ENCODE results near the gene ZC3H7B.
"Not testable (repeated sequence)": the region's sequence is repeated elsewhere in the genome, so short reads cannot be mapped to it uniquely, and the experiment has no call there.

Gene ZC3H7B, protein sequence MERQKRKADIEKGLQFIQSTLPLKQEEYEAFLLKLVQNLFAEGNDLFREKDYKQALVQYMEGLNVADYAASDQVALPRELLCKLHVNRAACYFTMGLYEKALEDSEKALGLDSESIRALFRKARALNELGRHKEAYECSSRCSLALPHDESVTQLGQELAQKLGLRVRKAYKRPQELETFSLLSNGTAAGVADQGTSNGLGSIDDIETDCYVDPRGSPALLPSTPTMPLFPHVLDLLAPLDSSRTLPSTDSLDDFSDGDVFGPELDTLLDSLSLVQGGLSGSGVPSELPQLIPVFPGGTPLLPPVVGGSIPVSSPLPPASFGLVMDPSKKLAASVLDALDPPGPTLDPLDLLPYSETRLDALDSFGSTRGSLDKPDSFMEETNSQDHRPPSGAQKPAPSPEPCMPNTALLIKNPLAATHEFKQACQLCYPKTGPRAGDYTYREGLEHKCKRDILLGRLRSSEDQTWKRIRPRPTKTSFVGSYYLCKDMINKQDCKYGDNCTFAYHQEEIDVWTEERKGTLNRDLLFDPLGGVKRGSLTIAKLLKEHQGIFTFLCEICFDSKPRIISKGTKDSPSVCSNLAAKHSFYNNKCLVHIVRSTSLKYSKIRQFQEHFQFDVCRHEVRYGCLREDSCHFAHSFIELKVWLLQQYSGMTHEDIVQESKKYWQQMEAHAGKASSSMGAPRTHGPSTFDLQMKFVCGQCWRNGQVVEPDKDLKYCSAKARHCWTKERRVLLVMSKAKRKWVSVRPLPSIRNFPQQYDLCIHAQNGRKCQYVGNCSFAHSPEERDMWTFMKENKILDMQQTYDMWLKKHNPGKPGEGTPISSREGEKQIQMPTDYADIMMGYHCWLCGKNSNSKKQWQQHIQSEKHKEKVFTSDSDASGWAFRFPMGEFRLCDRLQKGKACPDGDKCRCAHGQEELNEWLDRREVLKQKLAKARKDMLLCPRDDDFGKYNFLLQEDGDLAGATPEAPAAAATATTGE

DNA sequence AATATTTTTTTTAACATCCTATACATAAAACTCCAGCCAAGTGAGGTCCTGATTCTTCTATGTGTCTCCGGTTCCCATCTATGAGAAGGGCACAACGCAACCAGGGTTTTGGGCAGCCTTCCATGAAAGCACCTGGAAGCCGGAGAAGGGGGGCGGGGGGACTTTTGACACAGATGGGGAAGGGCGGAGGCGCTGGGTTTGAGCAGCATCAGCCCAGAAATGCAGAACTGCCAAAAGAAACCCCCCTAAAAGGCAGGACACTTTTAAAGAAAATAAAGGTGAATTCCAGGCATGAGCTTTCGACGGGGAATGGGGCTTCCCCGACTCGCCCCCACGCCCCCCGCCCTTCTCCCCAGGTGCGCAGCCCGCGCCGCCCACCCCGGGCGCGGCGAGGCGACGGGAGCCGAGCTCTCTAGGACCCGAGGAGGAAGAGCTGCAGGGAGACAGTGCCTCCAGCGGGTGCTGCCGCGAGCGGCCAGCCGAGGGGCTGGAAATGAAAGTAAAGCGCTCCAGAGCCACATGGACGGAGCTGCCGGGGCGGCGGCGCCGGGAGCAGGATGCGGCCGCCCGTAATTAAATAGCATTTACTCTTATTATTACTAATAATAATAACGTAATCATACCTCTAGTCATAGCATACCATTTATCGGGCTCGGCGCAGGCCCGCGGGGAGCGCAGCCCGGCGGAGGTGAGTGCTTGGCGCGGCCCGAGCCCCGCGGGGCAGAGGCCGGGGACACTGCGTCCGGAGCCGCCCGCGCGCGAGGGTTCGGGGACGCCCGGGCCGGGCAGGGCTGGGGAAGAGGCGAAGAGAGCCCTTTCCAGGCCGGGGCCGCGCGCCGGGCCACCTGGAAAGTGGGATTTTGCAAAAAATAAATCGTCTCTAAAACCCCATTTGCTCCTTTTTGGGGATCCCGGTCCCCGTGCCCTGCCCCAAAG lies at the start of gene ZC3H7B:
Gene ZC3H7B, plus strand, starts transcription at position 441 of the 936 bp plus-strand sequence. CDS start 19,136 bp downstream, outside the sequence.
- no peak for FAIRE-seq
- peak; percentile 41 for TF ChIP-seq CTCF (IDR thresholded peaks at IDR 0.05; ENCODE audit: insufficient read depth, missing control alignments)
- DNase-seq (ENCODE audit: insufficient read length, low spot score) = peak; percentile 66

GRCh38 chr22:41252365-41252764 lies 49.0 kb upstream of the ZC3H7B start:
- DNase-seq (ENCODE audit: insufficient read length, low spot score) (no peak), FAIRE-seq (no peak)
- no peak for TF ChIP-seq CTCF (IDR thresholded peaks at IDR 0.05; ENCODE audit: insufficient read depth, missing control alignments)

DNA sequence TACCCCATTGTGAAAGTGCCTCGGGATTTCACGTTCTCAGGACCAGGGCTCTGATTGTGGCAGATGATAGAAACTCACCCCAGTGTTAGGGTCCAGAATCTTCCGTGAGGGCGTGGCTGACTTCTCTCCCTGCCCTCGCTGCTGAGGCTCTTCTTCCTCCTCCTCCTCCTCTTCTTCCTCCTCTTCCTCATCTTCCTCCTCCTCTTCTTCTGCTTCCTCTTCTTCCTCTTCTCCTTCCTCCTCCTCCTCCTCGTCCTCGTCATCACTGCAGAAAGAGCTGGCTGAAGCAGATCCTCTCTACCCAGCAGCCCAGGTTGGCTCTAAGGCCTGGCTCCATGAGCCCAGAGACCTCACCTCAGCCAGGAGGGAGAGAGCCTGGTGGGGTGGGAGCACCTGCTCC lies 47.1 kb upstream of the ZC3H7B start:
- TF ChIP-seq CTCF (IDR thresholded peaks at IDR 0.05; ENCODE audit: insufficient read depth, missing control alignments) = no peak
- DNase-seq (ENCODE audit: insufficient read length, low spot score) = no peak
- FAIRE-seq = no peak

- no peak for TF ChIP-seq CTCF (IDR thresholded peaks at IDR 0.05; ENCODE audit: insufficient read depth, missing control alignments)
- no peak for FAIRE-seq
Observed at GRCh38 chr22:41256254-41257253, 44.8 kb upstream of the ZC3H7B start.

DNA sequence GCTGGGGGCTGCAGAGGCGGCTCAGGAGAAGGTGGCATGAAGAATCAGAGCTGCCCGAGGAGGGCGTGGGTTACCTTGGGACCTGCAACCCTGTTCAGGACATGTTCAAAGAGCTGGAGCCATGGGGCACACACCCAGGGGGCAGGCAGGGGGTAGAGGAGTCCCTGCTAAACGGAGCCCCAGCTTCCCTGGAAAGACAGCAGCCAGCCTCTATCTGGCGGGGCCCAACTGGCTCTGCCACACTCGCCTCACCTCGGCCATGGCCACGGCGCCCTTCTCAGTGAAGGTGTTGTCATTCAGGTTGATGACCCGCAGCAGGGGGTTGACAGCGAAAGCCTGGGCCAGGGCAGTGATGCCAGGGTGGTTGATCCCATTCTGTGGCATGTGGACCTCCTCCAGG lies 43.6 kb upstream of the ZC3H7B start:
- FAIRE-seq (no peak), DNase-seq (ENCODE audit: insufficient read length, low spot score) (no peak)
- TF ChIP-seq CTCF (IDR thresholded peaks at IDR 0.05; ENCODE audit: insufficient read depth, missing control alignments) = no peak

More at GRCh38 chr22:41256254-41257253, 44.8 kb upstream of the ZC3H7B start:
- no peak for DNase-seq (ENCODE audit: insufficient read length, low spot score)

DNA sequence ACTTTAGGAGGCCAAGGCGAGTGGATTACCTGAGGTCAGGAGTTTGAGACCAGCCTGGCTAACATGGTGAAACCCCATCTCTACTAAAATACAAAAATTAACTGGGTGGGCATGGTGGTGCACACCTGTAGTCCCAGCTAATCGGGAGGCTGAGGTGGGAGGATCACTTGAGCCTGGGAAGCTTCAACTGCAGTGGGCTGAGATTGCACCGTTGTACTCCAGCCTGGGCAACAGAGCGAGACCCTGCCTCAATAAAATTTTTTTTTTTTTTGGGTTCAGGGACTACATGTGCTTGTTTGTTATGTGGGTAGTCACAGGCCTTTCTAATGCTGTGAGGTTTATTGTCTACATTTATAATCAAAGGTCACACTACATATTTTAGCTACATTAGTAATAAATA lies 41.6 kb upstream of the ZC3H7B start:
- not testable (repeated sequence) for FAIRE-seq

More for the DNA sequence above, 41.6 kb upstream of the ZC3H7B start:
- DNase-seq (ENCODE audit: insufficient read length, low spot score) = not testable (repeated sequence)

All from D721Med (cell line).